GM10266 (cell line): ENCODE results near the gene GRID1.

Source experiments
- DNase-seq: peaks from one replicate; pipeline ENCODE4 v3.0.0; 2012; ENCODE audit errors: extremely low spot score
- TF ChIP-seq, protein P1 (sequence below): IDR thresholded peaks from 2 replicates; pipeline ENCODE4 v1.5.1; 2012; ENCODE audit warnings: mild to moderate bottlenecking, low read depth; ENCODE audit not compliant: control insufficient read depth, insufficient read depth; ENCODE audit errors: missing control alignments

The GRID1 gene

DNA sequence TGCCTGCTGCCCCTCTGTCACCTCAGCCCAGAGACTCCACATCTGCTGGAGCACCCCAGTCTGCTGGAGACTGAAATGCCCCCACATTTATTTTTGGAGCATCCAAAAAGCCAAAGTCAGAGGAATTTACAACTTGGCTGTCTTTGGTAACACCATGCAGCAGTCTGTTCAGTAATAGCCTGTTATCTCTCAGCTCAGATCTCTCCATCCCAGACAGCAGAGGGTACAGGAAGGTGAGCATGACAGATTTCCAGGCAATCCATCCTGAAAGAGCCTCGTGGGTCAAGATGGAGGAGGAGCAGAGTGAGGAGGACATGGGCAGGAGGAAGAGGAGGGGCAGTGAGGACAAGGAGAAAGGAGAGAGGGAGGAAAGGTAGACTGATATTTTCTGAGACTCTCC is 55.9 kb downstream of the GRID1 start:
- no peak for DNase-seq
- TF ChIP-seq, protein P1, sequence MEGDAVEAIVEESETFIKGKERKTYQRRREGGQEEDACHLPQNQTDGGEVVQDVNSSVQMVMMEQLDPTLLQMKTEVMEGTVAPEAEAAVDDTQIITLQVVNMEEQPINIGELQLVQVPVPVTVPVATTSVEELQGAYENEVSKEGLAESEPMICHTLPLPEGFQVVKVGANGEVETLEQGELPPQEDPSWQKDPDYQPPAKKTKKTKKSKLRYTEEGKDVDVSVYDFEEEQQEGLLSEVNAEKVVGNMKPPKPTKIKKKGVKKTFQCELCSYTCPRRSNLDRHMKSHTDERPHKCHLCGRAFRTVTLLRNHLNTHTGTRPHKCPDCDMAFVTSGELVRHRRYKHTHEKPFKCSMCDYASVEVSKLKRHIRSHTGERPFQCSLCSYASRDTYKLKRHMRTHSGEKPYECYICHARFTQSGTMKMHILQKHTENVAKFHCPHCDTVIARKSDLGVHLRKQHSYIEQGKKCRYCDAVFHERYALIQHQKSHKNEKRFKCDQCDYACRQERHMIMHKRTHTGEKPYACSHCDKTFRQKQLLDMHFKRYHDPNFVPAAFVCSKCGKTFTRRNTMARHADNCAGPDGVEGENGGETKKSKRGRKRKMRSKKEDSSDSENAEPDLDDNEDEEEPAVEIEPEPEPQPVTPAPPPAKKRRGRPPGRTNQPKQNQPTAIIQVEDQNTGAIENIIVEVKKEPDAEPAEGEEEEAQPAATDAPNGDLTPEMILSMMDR: no peak

DNA sequence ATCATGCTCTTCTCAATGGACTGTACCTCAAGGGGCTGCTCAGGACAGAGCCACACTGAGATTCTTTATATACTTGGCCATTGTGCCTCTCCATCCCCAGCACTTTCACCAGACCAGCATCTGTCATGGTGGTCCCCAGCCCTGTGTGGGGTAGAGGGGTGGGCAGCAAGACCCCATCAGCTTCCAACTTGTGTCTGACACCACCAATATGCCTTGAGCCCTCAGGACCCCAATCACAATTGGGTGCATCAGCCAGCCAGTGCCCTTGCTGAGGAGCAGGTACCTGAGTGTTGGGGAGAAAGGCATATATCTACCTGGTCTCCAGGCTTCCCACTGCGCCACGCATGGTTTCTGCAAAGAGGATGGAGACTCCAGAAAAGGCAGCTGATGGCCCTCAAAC is 56.3 kb downstream of the GRID1 start:
- no peak for DNase-seq
- TF ChIP-seq, protein P1: no peak

DNA sequence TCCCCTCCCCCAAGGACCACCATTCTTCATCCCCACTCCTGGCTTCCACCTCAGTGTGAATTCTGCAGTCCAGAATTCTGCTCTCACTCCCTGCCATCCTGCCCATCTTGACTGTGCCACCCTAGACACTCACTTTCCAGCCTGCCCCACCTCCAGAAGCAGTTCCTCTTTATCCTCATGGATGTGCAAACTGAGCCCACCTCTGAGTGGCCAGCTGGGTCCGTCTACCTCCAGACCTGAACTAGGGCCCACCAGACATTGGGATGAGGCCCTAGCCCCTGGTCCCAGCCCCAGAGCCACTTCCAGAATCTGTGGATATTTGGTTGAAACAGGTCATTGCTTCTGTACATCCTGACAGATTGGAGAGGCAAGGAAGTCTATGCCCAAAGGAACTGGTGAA is 58.5 kb downstream of the GRID1 start:
- DNase-seq: no peak
- TF ChIP-seq, protein P1: no peak

DNA sequence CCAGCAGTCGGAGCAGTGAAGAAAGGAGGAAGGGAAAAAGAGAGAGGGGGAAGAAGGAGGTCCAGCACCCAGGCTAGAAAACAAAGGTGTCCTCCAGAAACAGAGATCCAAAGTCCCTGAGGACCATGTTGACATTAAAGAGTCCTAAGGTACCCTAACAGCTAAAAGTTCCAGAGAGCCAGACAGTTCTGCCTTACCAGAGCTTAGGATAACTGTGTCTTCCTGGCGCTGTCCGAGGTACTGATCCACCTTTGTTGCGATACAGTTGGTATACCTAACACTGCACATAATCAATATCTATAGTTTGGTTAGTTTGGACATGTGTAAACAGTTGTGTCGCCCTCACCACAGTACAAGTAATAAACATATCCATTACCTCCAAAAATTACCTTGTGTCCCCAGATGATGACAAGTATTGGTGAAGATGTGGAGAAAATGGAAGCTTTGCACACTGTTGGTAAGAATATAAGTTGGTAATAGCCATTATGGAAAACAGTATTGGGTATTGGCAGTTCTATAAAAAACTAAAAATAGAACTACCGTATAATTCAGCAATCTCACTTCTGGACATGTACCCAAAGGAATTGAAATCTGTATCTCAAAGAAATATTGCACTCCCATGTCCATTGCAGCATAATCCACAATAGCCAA is 59.8 kb downstream of the GRID1 start:
- TF ChIP-seq, protein P1: no peak
- DNase-seq: peak; percentile 33

DNA sequence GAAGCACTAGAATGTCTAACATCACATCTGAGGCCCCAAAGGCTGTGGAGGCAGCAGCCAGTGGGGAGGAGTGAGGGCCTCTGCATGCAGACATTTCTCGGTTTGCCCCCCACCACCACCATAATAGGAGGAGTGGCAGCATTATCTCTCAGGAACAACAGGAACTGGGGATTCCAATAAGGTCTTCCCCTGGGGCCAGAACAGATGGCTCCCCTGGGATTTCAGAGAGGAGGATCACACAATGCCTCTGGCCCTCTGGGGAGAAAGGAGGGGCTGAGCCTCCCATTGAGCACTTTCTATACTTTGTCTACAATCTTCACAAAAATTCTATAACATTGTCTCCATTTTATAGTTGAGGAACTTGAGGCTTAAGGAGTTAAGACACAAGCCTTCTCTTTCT is 61.1 kb downstream of the GRID1 start:
- DNase-seq: no peak

DNA sequence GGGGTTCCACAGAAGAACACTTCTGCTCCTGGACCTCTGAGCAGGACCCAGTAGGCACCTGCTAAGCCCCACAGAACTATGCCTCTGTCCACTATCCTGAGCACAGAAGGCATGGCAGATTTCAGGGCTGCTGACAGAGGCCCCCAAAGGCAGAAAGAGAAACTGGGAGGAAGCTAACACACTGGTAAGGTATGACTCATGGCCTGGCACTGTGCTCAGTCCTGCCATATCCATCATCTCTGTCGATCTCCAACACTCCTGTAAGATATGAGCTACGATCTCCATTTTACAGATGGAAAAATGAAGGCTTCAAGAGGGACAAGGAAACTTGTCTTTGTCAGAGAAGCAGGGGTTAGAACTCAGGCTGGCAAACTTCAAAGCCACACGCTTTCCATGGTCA is 62.2 kb downstream of the GRID1 start:
- TF ChIP-seq, protein P1: no peak
- no peak for DNase-seq

More for the DNA sequence above, 61.1 kb downstream of the GRID1 start:
- TF ChIP-seq, protein P1: no peak

DNA sequence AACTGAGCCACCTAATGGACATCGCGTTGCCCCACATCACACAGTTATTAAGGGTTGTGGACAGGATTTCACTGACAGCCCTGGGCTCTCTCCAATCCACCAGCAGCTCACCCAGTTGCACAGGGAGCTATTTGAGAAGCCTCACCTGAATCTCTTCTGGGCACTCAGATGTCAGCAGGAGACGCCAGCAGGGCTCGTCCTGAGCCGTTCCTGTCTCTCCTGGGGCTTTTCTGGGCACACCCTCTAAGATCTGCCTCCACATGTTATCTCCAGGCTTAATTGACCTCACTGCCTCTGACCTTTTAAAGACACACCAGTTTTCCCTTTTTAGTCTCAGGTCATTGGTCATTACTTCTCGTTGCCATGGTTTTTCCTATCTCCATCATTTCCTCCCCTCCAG is 63.0 kb downstream of the GRID1 start:
- TF ChIP-seq, protein P1: no peak
- DNase-seq: no peak
